ENCODE measurements around the gene ZNF287.

Gene ZNF287

DNA sequence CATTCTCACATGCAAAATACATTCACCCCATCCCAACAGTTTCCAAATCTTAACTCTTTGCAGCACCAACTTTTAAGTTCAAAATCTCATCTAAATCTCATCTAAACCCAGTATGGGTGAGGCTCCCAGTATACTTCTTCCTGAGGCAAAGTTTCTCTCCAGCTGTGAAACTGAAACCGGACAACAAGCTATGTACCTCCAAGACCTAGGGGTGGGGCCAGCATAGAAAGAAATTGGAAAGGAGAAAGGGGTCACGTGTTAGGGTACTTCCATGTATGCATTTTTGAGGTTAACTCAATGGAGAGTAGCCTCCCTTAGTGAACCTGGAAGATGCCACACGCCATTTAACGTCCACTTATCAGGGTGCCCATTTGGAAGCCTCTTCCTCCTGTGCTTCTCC is 53.1 kb downstream of the ZNF287 start:
- DNase-seq = no peak

DNA sequence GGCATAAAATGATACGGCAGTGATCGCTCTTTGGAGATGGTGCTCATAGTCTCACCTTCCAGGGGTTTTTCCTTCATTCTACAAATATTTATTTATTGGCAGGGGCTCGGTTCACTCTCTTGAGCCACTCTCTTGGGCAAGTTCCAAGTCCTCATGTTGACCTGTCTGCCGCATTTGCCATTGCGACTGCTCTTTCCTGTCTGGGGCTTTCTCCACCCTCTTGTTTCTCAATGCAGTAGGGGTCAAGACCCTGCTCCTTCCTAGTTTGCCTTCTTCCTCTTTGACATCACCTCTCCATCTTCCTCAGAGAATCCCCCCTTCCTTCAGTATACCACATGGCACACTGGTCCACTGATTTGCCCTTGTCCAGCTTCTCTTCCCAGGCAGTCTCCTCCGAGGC is 55.1 kb downstream of the ZNF287 start:
- DNase-seq = no peak

DNA sequence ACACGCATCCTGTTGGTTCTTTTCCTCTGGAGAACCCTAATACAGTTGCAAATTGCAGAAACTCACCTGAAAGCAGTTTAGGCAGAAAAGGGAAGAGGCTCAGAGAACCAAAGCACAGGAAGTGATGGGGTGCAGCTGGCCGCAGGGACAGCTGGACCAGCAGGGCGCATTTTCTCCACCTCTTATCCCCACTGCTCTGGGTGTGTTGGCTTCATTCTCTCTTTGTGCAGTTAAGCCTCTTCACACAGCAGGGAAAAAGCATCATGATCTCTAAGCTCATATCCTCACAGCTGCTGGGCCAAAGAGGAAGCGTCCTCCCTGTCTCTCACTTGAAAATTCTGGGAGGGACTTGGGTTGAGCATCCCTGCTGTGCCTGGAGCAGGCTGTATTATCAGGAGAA is 57.0 kb downstream of the ZNF287 start:
- DNase-seq = no peak

DNA sequence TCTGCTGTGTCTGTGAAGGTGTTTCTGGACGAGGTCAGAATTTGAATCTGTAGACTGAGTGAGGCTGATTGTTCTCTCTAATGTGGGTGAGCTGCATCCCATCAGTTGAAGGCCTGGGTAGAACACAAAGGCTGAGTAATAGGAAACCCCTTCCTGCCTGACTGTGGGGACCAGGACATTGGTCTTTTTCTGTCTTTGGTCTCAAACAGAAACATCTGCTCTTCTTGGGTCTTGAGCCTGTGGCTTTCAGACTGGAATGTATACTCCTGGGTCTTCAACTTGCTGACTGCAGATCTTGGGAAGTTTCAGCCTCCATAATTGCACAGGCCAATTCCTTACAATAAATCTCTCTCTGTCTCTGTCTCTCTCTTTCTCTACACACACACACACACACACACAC is 57.4 kb downstream of the ZNF287 start:
- DNase-seq = no peak

DNA sequence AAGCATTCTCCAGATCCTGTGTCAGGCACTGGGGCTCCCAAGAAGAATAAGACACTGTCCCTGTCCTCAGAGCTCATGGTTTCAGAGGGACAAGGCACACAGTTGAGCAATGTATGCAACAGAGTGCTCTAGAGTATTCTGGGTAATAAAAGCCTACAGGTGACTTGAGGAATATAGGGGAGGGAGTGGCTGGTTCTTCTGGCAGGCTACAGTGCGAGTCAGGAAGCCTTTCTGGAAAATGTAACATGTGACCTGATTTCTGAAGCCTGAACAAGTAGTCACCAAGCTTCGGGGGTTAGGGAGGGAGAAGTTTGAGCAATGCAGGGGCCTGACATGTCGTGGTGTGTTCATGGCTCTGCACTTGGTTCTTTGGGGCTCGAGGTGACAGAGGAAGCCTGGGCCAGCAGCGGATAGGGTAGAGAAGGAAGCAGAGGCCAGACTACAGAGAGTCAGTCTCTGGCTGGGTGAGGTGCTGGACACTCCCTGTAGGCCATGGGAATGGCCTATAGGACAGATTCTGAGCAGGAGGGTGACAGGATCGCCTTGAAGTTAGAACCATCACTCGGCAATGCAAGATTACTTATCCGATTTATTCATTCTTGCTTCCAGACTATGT is 61.0 kb downstream of the ZNF287 start:
- no peak for DNase-seq

DNA sequence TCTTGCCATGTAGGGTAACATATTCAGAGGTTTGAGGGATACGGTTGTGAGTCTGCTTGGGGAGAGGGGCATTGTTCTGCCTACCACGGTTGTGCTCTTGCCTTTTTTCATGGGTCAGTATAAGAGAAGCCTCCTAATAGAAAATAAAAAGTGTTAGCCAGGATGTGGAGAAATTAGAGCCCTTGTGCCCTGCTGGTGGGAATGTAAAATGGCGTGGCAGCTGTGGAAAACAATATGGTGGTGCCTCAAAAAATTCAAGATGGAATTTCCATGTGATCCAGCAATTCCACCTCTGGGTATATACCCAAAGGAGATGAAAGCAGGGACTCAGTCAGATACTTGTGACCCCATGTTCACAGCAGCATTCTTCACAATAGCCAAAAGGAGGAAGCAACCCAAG is 62.8 kb downstream of the ZNF287 start:
- DNase-seq = no peak

DNA sequence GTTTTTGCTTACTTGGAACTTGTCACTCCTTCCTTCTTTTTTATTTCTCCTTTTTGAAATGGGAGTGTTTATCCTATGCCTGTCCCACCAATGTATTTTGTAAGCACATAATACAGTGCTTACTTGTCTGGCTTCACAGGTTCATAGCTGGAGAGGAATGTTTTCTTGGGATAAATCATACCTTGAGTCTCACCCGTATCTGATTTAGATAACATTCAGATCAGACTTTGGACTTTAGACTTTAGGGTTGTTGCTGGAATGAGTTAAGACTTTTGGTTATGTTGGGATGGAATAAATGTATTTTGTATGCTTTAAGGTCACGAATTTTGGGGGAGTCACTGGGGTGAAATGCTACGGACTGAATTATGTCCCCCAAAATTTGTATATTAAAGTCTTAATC is 64.0 kb downstream of the ZNF287 start:
- no peak for DNase-seq
